ENCODE data around the gene ZNF569. TPM values are rescaled to one million over a fixed set of nuclear protein-coding genes. Genes with fewer than 3 reads are reported as not detected.

The ZNF569 gene
- total and polyA plus RNA-seq, 2 of the 8 experiments (the other 6 are each of a cell fraction or from before 2014, with no cell fraction given), result 2.4 to 10.5 TPM

GRCh38 chr19:37492213-37492612 lies 25.0 kb upstream of the ZNF569 start (continued):
- no peak for TF ChIP-seq CHD7 (IDR thresholded peaks at IDR 0.05; ENCODE audit: insufficient replicate concordance, low read length)
- TF ChIP-seq ATF2 (IDR thresholded peaks at IDR 0.05; ENCODE audit: low read length), result no peak

All from H1 (cell line).